Vagina (tissue), 2 donors: Measurements from ENCODE around the gene CDK9.

Experiments
- POLR2A ChIP-seq, 2 donors: fragments of 450-650 bp; IDR thresholded peaks; one replicate each; pipeline ENCODE4 v1.6.1; 2017; ENCODE audit warnings: antibody characterized with exemption in 2 of 2, mild to moderate bottlenecking in 2 of 2, moderate library complexity in 2 of 2
- POLR2AphosphoS5 ChIP-seq, 2 donors: sonication (generic); formaldehyde crosslinking; IDR thresholded peaks; one replicate each; pipeline ENCODE4 v1.9.0; 2017; ENCODE audit warnings: antibody characterized with exemption in 2 of 2, mild to moderate bottlenecking in 2 of 2, low read depth in 1 of 2; ENCODE audit not compliant: insufficient read depth in 1 of 2
- TF ChIP-seq, protein P1 (sequence below), 3 experiments: fragments of 450-650 bp in 2 of 3; fragments of 200-600 bp in 1 of 3; sonication (generic) in 1 of 3; IDR thresholded peaks; one replicate each; pipeline ENCODE4 v1.5.1; 2017 to 2019; ENCODE audit warnings: antibody characterized with exemption in 3 of 3, mild to moderate bottlenecking in 2 of 3, moderate library complexity in 2 of 3

DNA sequence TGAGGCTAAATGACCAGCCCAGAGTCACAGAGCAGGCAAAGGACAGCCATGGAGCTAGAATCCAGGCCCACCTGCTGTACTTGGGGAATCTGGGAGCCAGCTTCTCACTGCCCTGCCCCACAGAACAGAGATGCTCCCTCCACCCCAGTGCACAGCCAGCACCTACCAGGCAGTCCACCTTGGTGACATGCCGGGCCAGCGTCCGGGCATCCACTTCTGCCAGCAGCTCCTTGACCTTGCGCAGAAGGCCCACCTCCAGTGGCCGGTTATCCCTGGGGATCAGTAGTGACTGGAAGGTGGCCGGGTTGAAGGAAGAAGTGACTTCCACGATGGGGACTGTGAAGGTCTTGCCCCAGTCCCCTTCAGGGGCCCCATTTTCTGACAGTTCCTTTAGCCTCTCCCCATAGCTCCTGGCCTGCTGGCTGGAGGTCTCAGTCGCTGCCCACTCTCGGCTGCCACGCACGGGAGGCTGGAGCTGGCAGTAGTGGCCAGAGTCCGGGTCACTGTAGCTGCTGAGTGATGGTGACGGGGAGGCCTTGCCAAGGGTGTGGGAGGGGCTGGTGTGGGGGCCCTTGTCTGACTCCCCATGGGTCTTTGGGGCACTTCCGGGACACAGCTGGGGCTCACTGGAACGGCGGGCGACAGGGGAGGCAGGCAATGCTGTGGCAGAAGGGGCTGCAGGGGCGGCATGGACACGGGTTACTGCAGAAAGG is 41.3 kb upstream of the CDK9 start:
- TF ChIP-seq, protein P1, sequence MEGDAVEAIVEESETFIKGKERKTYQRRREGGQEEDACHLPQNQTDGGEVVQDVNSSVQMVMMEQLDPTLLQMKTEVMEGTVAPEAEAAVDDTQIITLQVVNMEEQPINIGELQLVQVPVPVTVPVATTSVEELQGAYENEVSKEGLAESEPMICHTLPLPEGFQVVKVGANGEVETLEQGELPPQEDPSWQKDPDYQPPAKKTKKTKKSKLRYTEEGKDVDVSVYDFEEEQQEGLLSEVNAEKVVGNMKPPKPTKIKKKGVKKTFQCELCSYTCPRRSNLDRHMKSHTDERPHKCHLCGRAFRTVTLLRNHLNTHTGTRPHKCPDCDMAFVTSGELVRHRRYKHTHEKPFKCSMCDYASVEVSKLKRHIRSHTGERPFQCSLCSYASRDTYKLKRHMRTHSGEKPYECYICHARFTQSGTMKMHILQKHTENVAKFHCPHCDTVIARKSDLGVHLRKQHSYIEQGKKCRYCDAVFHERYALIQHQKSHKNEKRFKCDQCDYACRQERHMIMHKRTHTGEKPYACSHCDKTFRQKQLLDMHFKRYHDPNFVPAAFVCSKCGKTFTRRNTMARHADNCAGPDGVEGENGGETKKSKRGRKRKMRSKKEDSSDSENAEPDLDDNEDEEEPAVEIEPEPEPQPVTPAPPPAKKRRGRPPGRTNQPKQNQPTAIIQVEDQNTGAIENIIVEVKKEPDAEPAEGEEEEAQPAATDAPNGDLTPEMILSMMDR (IDR thresholded peaks at IDR 0.05): no peak
- no peak for TF ChIP-seq POLR2A (IDR thresholded peaks at IDR 0.05)
- TF ChIP-seq POLR2AphosphoS5 (IDR thresholded peaks at IDR 0.05; ENCODE audit: insufficient read depth in 1 of 2, low read depth in 1 of 2): no peak
